Renal cortical epithelial cell (primary cell): ENCODE measurements around the gene IQUB. TPM values are rescaled to one million over a fixed set of nuclear protein-coding genes. Genes with fewer than 3 reads are reported as not detected.
"Not testable (repeated sequence)": the region's sequence is repeated elsewhere in the genome, so short reads cannot be mapped to it uniquely, and the experiment has no call there.

Source experiments
- DNase-seq: peaks from one replicate; pipeline ENCODE4 v3.0.0-alpha.2; 2011; ENCODE audit warnings: low read depth
- total RNA-seq: library from RNA; depleted of rRNA; stranded (reverse); fragments of >200 nt; gene quantifications from 2 replicates; pipeline ENCODE4 v1.2.3, GENCODE V29; 2014

Gene IQUB
- total RNA-seq, 1 donor from 2014 or later = 5.5 TPM

GRCh38 chr7:123492485-123492884 lies 41.9 kb downstream of the IQUB start:
- no peak for DNase-seq

DNA sequence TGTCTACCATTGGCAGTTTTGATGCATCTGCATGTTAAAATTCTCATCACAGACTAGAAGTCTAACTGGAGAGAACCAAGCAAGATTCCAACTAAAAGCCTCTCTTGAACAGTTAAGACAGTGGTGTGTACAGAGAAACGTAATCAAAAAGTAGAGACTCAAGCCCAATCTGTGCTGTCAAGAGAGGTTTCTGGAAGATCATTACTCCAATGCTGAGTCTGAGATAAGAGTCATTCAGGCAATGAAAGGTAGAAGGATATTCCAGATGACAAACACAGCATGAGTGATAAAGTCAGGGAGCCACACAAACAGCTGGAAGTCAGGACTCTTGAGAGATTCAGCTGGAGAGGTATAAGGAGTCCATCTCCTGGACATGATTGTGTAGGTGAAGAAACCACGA lies 48.7 kb downstream of the IQUB start:
- no peak for DNase-seq

DNA sequence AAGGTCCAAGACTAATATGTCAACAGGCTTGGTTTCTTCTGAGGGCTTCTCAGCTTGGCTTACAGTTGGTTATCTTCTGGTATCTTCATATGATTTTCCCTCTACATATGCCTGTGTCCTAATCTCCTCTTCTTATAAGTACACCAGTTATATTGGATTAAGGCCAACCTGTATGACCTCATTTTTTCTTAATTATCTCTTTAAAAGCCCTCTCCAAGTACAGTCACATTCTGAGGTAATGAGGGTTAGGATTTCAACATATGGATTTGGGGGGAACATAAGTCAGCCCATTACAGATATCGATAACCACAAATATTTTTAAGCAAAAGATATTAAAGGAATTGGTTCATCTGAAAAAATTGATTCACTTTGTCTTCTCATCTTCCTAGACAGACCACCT lies 49.2 kb downstream of the IQUB start:
- no peak for DNase-seq

DNA sequence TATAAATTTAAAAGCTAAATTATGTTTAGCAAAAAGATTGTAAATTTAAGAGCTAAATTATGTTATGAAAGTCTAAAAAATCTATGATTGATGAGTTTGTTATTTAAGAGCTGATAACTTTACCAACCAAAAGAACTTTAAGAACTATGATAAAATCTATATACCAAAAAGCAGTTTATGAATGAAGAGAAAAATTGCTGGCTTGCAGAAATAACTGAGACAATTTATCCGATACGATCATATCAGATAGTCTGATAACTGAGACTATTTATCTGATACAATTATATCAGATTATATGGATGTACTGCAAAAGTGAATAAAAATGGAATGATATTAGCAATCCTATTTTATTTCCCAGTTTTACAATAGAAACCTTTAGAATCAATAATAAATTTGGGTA lies 50.2 kb downstream of the IQUB start:
- no peak for DNase-seq

GRCh38 chr7:123480107-123480506 lies 54.3 kb downstream of the IQUB start:
- no peak for DNase-seq

- not testable (repeated sequence) for DNase-seq
Measured at GRCh38 chr7:123478056-123478455, 56.3 kb downstream of the IQUB start.

DNA sequence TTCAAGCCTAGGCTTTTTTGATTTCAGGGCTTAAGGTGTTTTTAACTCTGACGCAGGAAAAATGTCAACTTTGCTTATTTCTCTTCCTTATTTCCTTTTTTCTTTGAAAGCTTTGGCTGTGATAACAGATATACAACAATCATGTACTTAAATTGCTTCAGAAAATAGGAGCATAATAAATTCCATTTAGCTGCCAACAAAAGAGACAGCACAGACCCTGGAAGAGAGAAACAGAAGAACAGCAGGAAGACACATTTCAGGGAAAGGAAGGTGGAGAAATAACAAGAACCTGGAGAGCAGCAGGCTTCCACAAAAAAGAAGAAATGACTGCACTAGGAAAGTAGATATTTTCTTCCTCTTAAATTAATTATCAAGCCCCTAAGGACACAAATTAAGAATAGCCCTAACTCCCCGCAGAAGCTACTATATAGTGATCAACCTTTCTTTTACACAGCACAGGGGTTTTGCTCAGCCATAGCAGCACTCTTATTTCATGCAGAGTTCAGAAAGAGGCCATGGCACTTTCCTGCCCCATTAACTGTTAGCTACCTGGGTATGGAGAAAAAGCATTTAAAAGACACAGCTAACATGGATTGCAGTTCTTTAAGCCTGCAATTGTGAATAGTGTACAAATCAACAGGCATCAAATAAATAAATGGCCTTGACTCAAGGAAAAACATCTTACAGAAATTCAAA lies 61.5 kb downstream of the IQUB start:
- DNase-seq = no peak

DNA sequence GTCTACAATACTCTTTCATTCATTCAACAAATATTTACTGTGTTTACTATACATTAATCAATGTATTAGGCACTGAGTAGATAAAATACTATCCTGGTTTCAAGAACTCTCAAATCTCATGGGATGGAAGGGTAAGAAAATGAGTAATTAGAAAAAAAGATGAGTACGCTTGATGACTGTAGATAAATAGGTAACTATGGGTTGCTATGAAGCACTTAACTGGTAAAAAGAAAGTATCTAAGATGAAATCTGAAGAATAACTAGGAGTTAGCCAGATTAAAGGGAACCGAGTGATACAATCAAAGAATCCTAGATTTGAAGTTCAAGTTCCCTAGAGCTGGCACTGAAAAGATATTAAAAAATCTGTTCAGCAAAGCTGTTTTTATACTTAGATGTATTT lies 62.1 kb downstream of the IQUB start:
- DNase-seq = no peak

GRCh38 chr7:123468303-123468702 lies 66.1 kb downstream of the IQUB start:
- no peak for DNase-seq

DNA sequence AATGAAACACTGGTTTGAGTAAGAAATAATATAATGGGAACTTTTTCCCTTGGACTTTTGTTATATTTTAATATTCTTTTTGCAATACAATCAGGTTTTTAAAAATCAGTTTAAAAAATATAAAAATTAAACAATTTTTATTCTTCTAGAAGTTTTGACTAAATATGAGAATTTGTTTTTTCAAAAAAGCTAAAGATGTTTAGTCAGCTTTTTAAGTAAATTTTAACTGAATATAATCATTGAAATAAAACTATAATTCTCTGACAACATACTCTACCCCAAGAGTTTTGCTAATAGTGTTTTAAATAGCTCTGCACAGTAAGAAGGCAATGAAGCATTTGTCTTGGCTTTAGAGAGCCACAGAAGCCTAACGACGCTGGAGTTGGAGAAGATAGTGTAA lies 70.5 kb downstream of the IQUB start:
- no peak for DNase-seq

DNA sequence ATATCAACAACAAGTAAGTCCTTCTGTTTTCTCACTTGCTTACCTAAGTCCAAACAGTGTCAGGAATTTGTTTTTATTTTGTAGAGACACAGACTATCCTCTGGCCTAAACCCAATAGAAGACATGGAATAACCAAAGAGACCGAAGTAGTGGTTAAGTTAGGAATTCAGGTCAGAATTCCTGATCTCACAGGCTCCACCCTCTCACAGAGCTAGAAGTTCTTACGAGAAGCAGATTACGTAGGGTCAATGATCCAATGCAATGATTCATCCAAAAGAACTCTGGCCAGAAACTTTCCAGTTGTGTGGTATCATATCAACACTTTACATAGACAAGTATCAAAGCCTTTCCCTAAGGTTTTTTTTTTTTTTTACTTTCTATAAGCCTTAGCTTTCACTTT lies 73.8 kb downstream of the IQUB start:
- DNase-seq = peak; percentile 99

DNA sequence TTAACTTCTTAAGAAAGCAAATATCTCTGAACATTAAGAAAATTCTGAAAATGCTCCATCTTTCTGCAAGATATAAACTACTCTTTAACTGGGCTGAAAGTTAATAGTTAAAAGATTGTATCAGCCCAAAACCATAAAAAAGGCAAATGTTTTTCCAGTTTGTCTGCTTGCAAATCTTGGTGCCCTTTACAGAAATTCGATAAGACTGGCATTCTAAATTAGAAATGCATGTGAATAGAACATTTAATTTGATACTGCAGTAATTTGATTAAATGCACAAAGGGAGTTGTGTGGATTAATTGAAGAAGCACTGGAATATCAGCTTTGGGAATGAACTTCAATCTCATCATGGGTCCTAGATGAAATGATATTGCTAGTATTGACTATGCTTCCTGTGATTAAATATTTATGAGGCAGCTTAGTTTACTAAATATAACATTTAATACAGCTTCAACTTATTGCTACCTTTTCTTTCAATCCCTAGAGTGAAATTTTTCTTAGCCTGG lies 78.4 kb downstream of the IQUB start:
- peak; percentile 6 for DNase-seq

- DNase-seq = no peak
Measured at GRCh38 chr7:123440101-123440548, 94.3 kb downstream of the IQUB start.

GRCh38 chr7:123439191-123439590 lies 95.2 kb downstream of the IQUB start:
- peak; percentile 63 for DNase-seq

DNA sequence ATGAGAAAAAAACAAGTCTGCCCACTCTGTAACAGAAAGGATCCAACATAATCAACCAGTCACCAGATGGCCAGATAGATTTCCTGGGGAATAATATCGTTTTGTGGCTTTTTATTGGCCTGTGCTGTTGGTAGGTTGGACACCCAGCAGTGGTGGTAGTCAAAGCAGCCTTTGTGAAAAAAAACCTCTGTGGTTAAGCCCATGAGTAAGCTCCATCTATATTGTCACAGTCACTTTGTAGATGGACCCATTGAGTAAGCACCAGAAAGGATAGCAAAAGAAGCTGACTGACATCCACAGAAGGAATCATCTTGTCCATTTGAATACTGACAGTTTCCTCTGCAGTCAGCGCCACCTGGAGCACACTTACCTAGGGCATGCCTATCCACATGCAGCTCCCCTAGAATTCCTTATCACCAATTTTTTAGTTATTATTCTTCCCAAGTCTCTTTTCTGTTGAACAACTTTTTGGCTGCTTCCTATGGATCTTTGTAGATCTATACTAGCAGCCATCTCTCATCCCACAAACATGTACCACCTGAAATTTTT lies 96.9 kb downstream of the IQUB start:
- DNase-seq = peak; percentile 33

GRCh38 chr7:123435080-123435700 lies 99.2 kb downstream of the IQUB start:
- no peak for DNase-seq

DNA sequence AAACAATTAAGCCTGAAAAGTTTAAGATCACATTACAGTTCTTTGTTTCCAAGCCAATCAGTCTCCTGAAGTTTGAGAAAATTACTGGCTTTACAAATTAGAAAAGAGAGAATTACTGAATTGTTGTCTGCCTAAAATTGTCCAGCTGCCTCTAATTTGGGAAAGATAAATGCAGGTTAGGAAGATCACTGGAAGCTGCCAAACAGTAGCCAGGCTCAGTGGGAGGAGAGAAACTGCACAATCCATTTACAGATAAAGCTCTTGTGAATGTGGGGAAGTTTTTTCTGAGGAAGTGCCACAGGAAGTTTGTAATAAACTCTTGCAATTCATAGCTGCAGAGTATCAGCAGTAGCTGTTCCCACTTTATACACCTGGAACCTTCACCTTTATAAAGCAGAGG lies 100.7 kb downstream of the IQUB start:
- DNase-seq = no peak

GRCh38 chr7:123432601-123433000 lies 101.8 kb downstream of the IQUB start:
- DNase-seq = peak; percentile 26

GRCh38 chr7:123431075-123431614 lies 103.2 kb downstream of the IQUB start:
- no peak for DNase-seq

DNA sequence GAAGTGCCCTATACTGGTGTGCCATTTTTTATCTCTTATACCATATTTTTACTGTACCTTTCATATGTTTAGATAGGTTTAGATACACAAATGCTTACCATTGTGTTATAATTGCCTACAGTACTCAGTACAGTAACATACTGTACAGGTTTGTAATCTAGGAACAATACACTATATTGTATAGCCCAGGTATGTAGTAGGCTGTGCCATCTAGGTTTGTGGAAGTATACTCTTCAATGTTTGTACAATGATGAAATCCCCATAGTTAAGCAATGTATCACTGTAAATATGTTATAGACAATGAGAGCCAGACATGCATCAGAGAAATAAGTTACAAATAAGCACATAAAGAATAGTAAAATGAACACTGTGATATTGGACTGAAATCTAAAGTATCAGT lies 109.1 kb downstream of the IQUB start:
- DNase-seq = no peak

GRCh38 chr7:123424463-123424862 lies 109.9 kb downstream of the IQUB start:
- DNase-seq = no peak

- DNase-seq = no peak
Measured at GRCh38 chr7:123423622-123424021, 110.8 kb downstream of the IQUB start.

- no peak for DNase-seq
Measured at GRCh38 chr7:123417580-123417979, 116.8 kb downstream of the IQUB start.
